Measurements from ENCODE around the gene RNF215. TPM values are rescaled to one million over a fixed set of nuclear protein-coding genes. Genes with fewer than 3 reads are reported as not detected.
A peak's percentile ranks its signal among the peaks of the same experiment; 100 is the strongest.

RNF215 gene
- total RNA-seq (2013; cell fraction: nucleolus; rRNA removed), result 24.3 and 27.1 TPM in 2 replicates
- total RNA-seq (2014; rRNA removed), result 3.7 and 6.6 TPM in 2 replicates
- 2.1 and 3.0 TPM in 2 replicates for total RNA-seq (2014; rRNA removed; fragmentation: Illumina TruSeq; extraction: Trizol)
- total RNA-seq (2021), result 6.9 and 7.6 TPM in 2 replicates
- polyA plus RNA-seq (2011; ENCODE audit: low read depth), result 2.0 TPM
- 2.9 and 3.6 TPM in 2 replicates for polyA plus RNA-seq (2011; rRNA removed)
- 4.0 and 5.1 TPM in 2 replicates for polyA plus RNA-seq (2011; cell fraction: cytosol; rRNA removed)
- polyA plus RNA-seq (2011; cell fraction: nucleus; rRNA removed), result 27.9 and 30.7 TPM in 2 replicates
- 4.7 and 6.3 TPM in 2 replicates for polyA plus RNA-seq (2012)
- 0.43 and 1.5 TPM in 2 replicates for polyA plus RNA-seq (2014; fragmentation: Illumina TruSeq; extraction: Trizol)
- polyA plus RNA-seq (2014; fragmentation: Nextera tagmentation; extraction: Ambion mirVana), result under 1 TPM in 1 of 2 experiments, not detected in 1; 0.31 TPM
- 3.4 and 4.7 TPM in 2 replicates for polyA plus RNA-seq (2014; rRNA removed)
- under 1 TPM; 0.32 to 0.76 TPM for polyA plus RNA-seq (2016; fragmentation: Nextera tagmentation; extraction: Ambion mirVana)
- 2.8 and 4.9 TPM in 2 replicates for polyA minus RNA-seq (2011; rRNA and poly(A)+ RNA removed)
- polyA minus RNA-seq (2011; cell fraction: cytosol; rRNA and poly(A)+ RNA removed), result 1.6 and 1.9 TPM in 2 replicates
- 3.4 and 6.5 TPM in 2 replicates for polyA minus RNA-seq (2011; cell fraction: nucleus; rRNA and poly(A)+ RNA removed)
- percentile 50 among the genes with signal in this experiment for Bru-seq, nascent RNA
- BruChase-seq, experiment 1, labeled RNA remaining after a 6-hour chase, result percentile 53 among the genes with signal in this experiment
- percentile 48 among the genes with signal in this experiment for BruChase-seq, experiment 2, labeled RNA remaining after a 2-hour chase
- long read RNA-seq, experiment 1, result 0 reads
- long read RNA-seq, experiment 2, partial matches to known transcripts, result 0 of 2 reads
- long read RNA-seq, experiment 2, other reads (novel, unspliced or antisense), result 1 of 2 reads

GRCh38 chr22:30386960-30387827 is at the start of gene RNF215:
Gene RNF215 (minus strand): TSS chr22:30387411. CDS start chr22:30387313, 98 bp downstream.
- H3K4me3 ChIP-seq, result peak within 1 kb of the TSS; percentile 77; the same call in 1 of the 2 replicates
- no peaks in the 10 kb centered on the region for H3K36me3 ChIP-seq (ENCODE audit: control insufficient read depth in 2 of 2, insufficient read depth in 2 of 2, low read length in 1 of 2)
- no peaks in the 10 kb centered on the region for H3K79me2 ChIP-seq (ENCODE audit: control insufficient read depth, insufficient read depth, low read length)
- H3K9ac ChIP-seq (ENCODE audit: control insufficient read depth, insufficient read depth, low read length), result peak within 1 kb of the TSS; percentile 58
- ChIA-PET CTCF (interaction anchor here (0.6 to 14.9 kb wide), 20 partner anchors 13 to 677 kb away, joined by 3 to 436 read pairs (median 3); partner anchors contain the start of genes CASTOR1 and TBC1D10A), SMC1A (ENCODE audit: uncharacterized antibody, unreplicated experiment) (interaction anchor here (0.6 to 14.7 kb wide), 10 partner anchors 9 to 280 kb away, joined by 3 to 201 read pairs (median 3); partner anchors contain the start of gene CASTOR1), POLR2A (interaction anchor here (1.0 kb wide), 3 partner anchors 36 to 99 kb away, joined by 3 to 4 read pairs (median 4); partner anchors contain the start of gene CASTOR1), RAD21 (ENCODE audit: unreplicated experiment) (interaction anchor here (0.6 to 13.8 kb wide), 17 partner anchors 11 to 275 kb away, joined by 3 to 277 read pairs (median 4); partner anchors contain the start of genes CASTOR1, CCDC157, MTFP1 and SF3A1)
- H3K27ac ChIP-seq (ENCODE audit: control insufficient read depth, insufficient read depth), result no peak within 1 kb of the TSS; the same call in 1 of the 2 replicates
- H4K20me1 ChIP-seq (ENCODE audit: control insufficient read depth, insufficient read depth), result no peaks in the 10 kb centered on the region
- peak within 1 kb of the TSS; percentile 89 for H3K4me2 ChIP-seq (ENCODE audit: control insufficient read depth, insufficient read depth)
- H3K9me3 ChIP-seq (replicated peaks; ENCODE audit: control insufficient read depth, insufficient read depth, low read length), result peaks cover 2% of the 10 kb centered on the region; the same call in 2 of the 3 replicates
- FAIRE-seq (no peak), ATAC-seq (peak; percentile 88), DNase-seq (ENCODE audit: low read depth, low spot score) (no peak)
- no peaks in the 10 kb centered on the region for H3K27me3 ChIP-seq (replicated peaks in 1 of 2; ENCODE audit: control insufficient read depth in 2 of 2, insufficient read depth in 2 of 2, low read length in 1 of 2)
- BruUV-seq (replicated peaks), result no TSS peak
- in situ Hi-C loops (cut with MboI) (loop anchor here (5.0 kb wide), 1 partner anchor 100 kb away; the partner anchor contains the start of gene CASTOR1), intact Hi-C loops (cut with micrococcal nuclease; ENCODE audit: unreplicated experiment) (loop anchor here (1.0 to 5.0 kb wide), 3 partner anchors 99 to 280 kb away; no protein-coding TSS in a partner anchor)
- H3K4me1 ChIP-seq (ENCODE audit: control insufficient read depth, insufficient read depth, low read length), result peaks cover 15% of the 10 kb centered on the region
- H2AFZ ChIP-seq (ENCODE audit: control insufficient read depth, low read depth, low read length), result peak within 1 kb of the TSS; percentile 89
- 5% methylated on average over 36 of the region's 95 CpGs for WGBS (ENCODE audit: insufficient coverage, insufficient replicate concordance, low lambda C conversion rate, missing lambda C conversion rate)
- TF ChIP-seq CTCF (IDR thresholded peaks at IDR 0.05 in 2 of 3, conservative IDR thresholded peaks at IDR 0.05 in 1 of 3; ENCODE audit: control insufficient read depth in 2 of 3, extremely low read depth in 1 of 3, insufficient read depth in 1 of 3, low read depth in 3 of 3, low read length in 3 of 3), result peak; percentile 76 to 86 (median 83)
- TF ChIP-seq SMC3 (IDR thresholded peaks at IDR 0.05; ENCODE audit: borderline replicate concordance, low read length), result peak; percentile 91
- 0 out of 2 replicates have a peak, but pooled peaks have one; percentile 42 for TF ChIP-seq ZNF592 (IDR thresholded peaks at IDR 0.05)
- no peak for TF ChIP-seq ATF3 (IDR thresholded peaks at IDR 0.05; ENCODE audit: borderline replicate concordance, extremely low read depth, low read depth, low read length)
- TF ChIP-seq GATAD2B (conservative IDR thresholded peaks at IDR 0.05; ENCODE audit: low read depth), result 0 out of 2 replicates have a peak, but pooled peaks have one; percentile 39
- 0 out of 2 replicates have a peak, but pooled peaks have one; percentile 7 for TF ChIP-seq JUND (IDR thresholded peaks at IDR 0.05; ENCODE audit: low read depth, low read length)
- TF ChIP-seq TCF12 (IDR thresholded peaks at IDR 0.05; ENCODE audit: low read depth, low read length), result 0 out of 2 replicates have a peak, but pooled peaks have one; percentile 17
- TF ChIP-seq YY1 (IDR thresholded peaks at IDR 0.05; ENCODE audit: low read depth, low read length), result peak; percentile 64

Data from GM12878 (cell line).